HCT116 (cell line): ENCODE results near the gene GLB1L.

Experiments used
- CEBPB ChIP-seq: IDR thresholded peaks from 2 replicates; pipeline ENCODE4 v1.6.1; 2012; ENCODE audit warnings: low read depth
- CTCF ChIP-seq, 3 experiments: fragments of 200-600 bp in 1 of 3; sonication (generic) in 1 of 3; IDR thresholded peaks in 2 of 3; conservative IDR thresholded peaks in 1 of 3; 2 replicates each; pipeline ENCODE4 v1.5.1; 2012 to 2017; ENCODE audit warnings: low read depth in 2 of 3, low read length in 2 of 3, antibody characterized with exemption in 1 of 3, borderline replicate concordance in 1 of 3, control low read depth in 1 of 3, mild to moderate bottlenecking in 1 of 3, mixed read lengths in 1 of 3, mixed run types in 1 of 3, moderate library complexity in 1 of 3; ENCODE audit not compliant: insufficient read depth in 1 of 3
- EGR1 ChIP-seq: IDR thresholded peaks from 2 replicates; pipeline ENCODE4 v1.6.1; 2012; ENCODE audit warnings: low read depth
- EZH2 ChIP-seq: fragments of 200-600 bp; sonication (generic); IDR thresholded peaks from 2 replicates; pipeline ENCODE4 v1.6.1; 2017; ENCODE audit warnings: antibody characterized with exemption, mixed run types
- EZH2phosphoT487 ChIP-seq: fragments of 200-600 bp; IDR thresholded peaks from 2 replicates; pipeline ENCODE4 v1.6.1; 2018; ENCODE audit warnings: antibody characterized with exemption, borderline replicate concordance
- MAX ChIP-seq: IDR thresholded peaks from 2 replicates; pipeline ENCODE4 v1.6.1; 2012
- POLR2A ChIP-seq: IDR thresholded peaks from 2 replicates; pipeline ENCODE4 v1.7.0; 2011; ENCODE audit warnings: borderline replicate concordance; ENCODE audit not compliant: insufficient read depth, insufficient read length; ENCODE audit errors: extremely low read depth
- POLR2AphosphoS5 ChIP-seq: IDR thresholded peaks from 2 replicates; pipeline ENCODE4 v1.6.1; 2011; ENCODE audit warnings: mild to moderate bottlenecking, low read depth, low read length, moderate library complexity
- RAD21 ChIP-seq: IDR thresholded peaks from 2 replicates; pipeline ENCODE4 v1.6.1; 2012; ENCODE audit warnings: low read depth, mild to moderate bottlenecking
- SP1 ChIP-seq: IDR thresholded peaks from 2 replicates; pipeline ENCODE4 v1.6.1; 2012; ENCODE audit warnings: low read depth
- TCF7L2 ChIP-seq: IDR thresholded peaks from 2 replicates; pipeline ENCODE4 v1.7.0; 2011; ENCODE audit warnings: borderline replicate concordance, inconsistent platforms; ENCODE audit not compliant: insufficient read depth, insufficient read length; ENCODE audit errors: extremely low read depth

- TF ChIP-seq EZH2phosphoT487 (no peak), TCF7L2 (no peak), POLR2A (no peak), CTCF (IDR thresholded peaks at IDR 0.05 in 2 of 3, conservative IDR thresholded peaks at IDR 0.05 in 1 of 3; ENCODE audit: borderline replicate concordance in 1 of 3, insufficient read depth in 1 of 3, low read depth in 2 of 3, low read length in 2 of 3) (no peak), POLR2AphosphoS5 (no peak), CEBPB (no peak), EZH2 (no peak), SP1 (no peak), MAX (no peak), RAD21 (no peak), EGR1 (no peak)
Observed at GRCh38 chr2:219246559-219246958, 1.3 kb upstream of the GLB1L start.
